MCF 10A (cell line): ENCODE data around the gene ADAM10. TPM values are rescaled to one million over a fixed set of nuclear protein-coding genes. Genes with fewer than 3 reads are reported as not detected.

Experiments used
- BruUV-seq: library from RNA; stranded (reverse); fragments of 400-500 nt; replicated peaks from 2 replicates; lab custom pipeline; 2021; lab: Mats Ljungman, UMichigan
- CTCF ChIA-PET: fragments of 300-600 bp; sonication (Branson Sonifier 250); formaldehyde crosslinking; extraction: SDS; loops from one replicate; lab custom pipeline; 2021; ENCODE audit warnings: antibody characterized with exemption, inconsistent platforms; lab: Yijun Ruan, JAX
- POLR2A ChIA-PET: fragments of 300-600, 350-650 bp; sonication (Branson Sonifier 250); formaldehyde crosslinking; extraction: SDS; loops from one replicate; lab custom pipeline; 2020; ENCODE audit warnings: antibody characterized with exemption, inconsistent platforms; lab: Yijun Ruan, JAX
- DNase-seq: peaks from one replicate; pipeline ENCODE4 v3.0.0-alpha.2; 2018; ENCODE audit not compliant: unreplicated experiment
- H3K27ac Mint-ChIP-seq: one replicate; pipeline ENCODE4 v1.8.0; 2022; ENCODE audit warnings: mild to moderate bottlenecking, low read depth, mixed read lengths; ENCODE audit not compliant: unreplicated experiment
- H3K27me3 Mint-ChIP-seq: one replicate; pipeline ENCODE4 v1.8.0; 2022; ENCODE audit warnings: mixed read lengths; ENCODE audit not compliant: insufficient read depth, unreplicated experiment
- H3K36me3 Mint-ChIP-seq: one replicate; pipeline ENCODE4 v1.8.0; 2022; ENCODE audit warnings: mild to moderate bottlenecking, moderate library complexity, mixed read lengths; ENCODE audit not compliant: insufficient read depth, unreplicated experiment
- H3K4me1 Mint-ChIP-seq: one replicate; pipeline ENCODE4 v1.8.0; 2022; ENCODE audit warnings: mixed read lengths; ENCODE audit not compliant: insufficient read depth, unreplicated experiment
- H3K4me3 Mint-ChIP-seq: one replicate; pipeline ENCODE4 v1.8.0; 2022; ENCODE audit warnings: mild to moderate bottlenecking, moderate library complexity, mixed read lengths; ENCODE audit not compliant: unreplicated experiment
- H3K9me3 Mint-ChIP-seq: one replicate; pipeline ENCODE4 v1.8.0; 2022; ENCODE audit warnings: mixed read lengths; ENCODE audit not compliant: unreplicated experiment
- CTCF ChIP-seq: fragments of 200-600 bp; IDR thresholded peaks from one replicate; pipeline ENCODE4 v1.8.0; 2022; ENCODE audit warnings: antibody characterized with exemption, mild to moderate bottlenecking; ENCODE audit not compliant: unreplicated experiment
- intact Hi-C: fragments of 100-400 bp; cut with micrococcal nuclease; formaldehyde crosslinking; loops from 2 replicates; pipeline ENCODE4 v1.14.1; 2022
- total RNA-seq: library from RNA; stranded (reverse); gene quantifications from 2 replicates; pipeline ENCODE4 v1.2.3, GENCODE V29; 2022

The ADAM10 gene
- total RNA-seq, 1 experiment from 2014 or later = 87.5 TPM

- no TSS peak for BruUV-seq
- ChIA-PET CTCF (interaction anchor here (0.6 to 2.1 kb wide), 5 partner anchors 10 to 575 kb away, joined by 3 to 15 read pairs (median 4); partner anchors contain the start of gene MINDY2), POLR2A (interaction anchor here (0.7 to 2.9 kb wide), 22 partner anchors 9 to 580 kb away, joined by 3 to 87 read pairs (median 4); partner anchors contain the start of genes ADAM10, MINDY2 and RNF111)
- Mint-ChIP-seq H3K4me1 (peaks cover 29% of the 10 kb centered on the region), H3K4me3 (peak overlapping the region; percentile 46), H3K27ac (peak overlapping the region; percentile 98), H3K9me3 (no peaks in the 10 kb centered on the region), H3K27me3 (no peaks in the 10 kb centered on the region), H3K36me3 (peaks cover 25% of the 10 kb centered on the region)
- TF ChIP-seq CTCF = no peak
- intact Hi-C loops = no loop called here
- peak; percentile 87 for DNase-seq
These were observed 44.4 kb upstream of the ADAM10 start for GRCh38 chr15:58793862-58794261.

DNA sequence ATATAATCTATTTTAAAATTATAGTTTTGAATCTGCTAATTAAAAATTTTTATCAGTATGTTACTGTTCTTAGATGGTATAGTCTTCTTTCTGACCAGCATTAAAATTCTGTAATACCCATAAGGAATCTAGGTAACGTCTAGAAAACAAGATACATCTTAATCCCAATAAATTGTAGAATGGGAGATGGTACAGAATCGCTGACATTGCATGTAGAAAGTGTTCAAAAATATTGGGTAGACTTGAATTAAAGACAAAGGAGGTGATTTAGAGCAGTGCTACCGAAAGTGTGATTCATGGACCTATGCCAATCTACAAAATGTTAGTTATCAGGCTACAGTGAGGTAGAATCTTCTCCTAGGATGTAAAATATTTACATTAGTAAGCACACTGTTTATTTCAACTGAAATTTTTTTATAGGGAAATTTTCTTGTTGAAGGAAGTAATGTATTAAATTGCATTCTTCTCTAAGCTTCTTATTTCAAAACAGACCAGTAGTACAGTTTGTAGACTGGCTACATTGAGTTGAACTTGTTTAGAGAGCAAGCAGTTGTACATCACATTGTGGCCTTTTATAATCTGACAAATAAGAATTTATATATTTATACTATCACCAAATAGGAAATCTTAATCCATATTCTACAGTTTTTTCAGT lies 38.7 kb upstream of the ADAM10 start:
- no TSS peak for BruUV-seq
- no peak for DNase-seq
- ChIA-PET CTCF (interaction anchor here (0.6 kb wide), 1 partner anchor 100 kb away, joined by 3 read pairs; no protein-coding TSS in a partner anchor), POLR2A (interaction anchor here (0.6 to 2.3 kb wide), 3 partner anchors 12 to 38 kb away, joined by 3 to 6 read pairs (median 3); partner anchors contain the start of genes ADAM10 and MINDY2)
- H3K4me3 Mint-ChIP-seq = no peak overlapping the region
- H3K4me1 Mint-ChIP-seq = peaks cover 6% of the 10 kb centered on the region
- peaks cover 14% of the 10 kb centered on the region for H3K36me3 Mint-ChIP-seq
- no peak for TF ChIP-seq CTCF
- H3K27me3 Mint-ChIP-seq = no peaks in the 10 kb centered on the region
- no peak overlapping the region for H3K27ac Mint-ChIP-seq
- intact Hi-C loops = no loop called here
- H3K9me3 Mint-ChIP-seq = no peaks in the 10 kb centered on the region

- BruUV-seq = no TSS peak
- no peak for TF ChIP-seq CTCF
- Mint-ChIP-seq H3K4me3 (no peak overlapping the region), H3K27me3 (no peaks in the 10 kb centered on the region), H3K27ac (no peak overlapping the region), H3K4me1 (no peaks in the 10 kb centered on the region), H3K36me3 (peaks cover 13% of the 10 kb centered on the region), H3K9me3 (no peaks in the 10 kb centered on the region)
- DNase-seq = no peak
- POLR2A ChIA-PET = interaction anchor here (0.9 kb wide), 1 partner anchor 15 kb away, joined by 4 read pairs; no protein-coding TSS in a partner anchor
- intact Hi-C loops = no loop called here
- CTCF ChIA-PET = interaction anchor here (0.6 to 0.8 kb wide), 2 partner anchors 8 to 44 kb away, joined by 3 read pairs; no protein-coding TSS in a partner anchor
These were observed 35.8 kb upstream of the ADAM10 start for GRCh38 chr15:58785355-58785754.

- H3K36me3 Mint-ChIP-seq = peaks cover 11% of the 10 kb centered on the region
- TF ChIP-seq CTCF = no peak
- intact Hi-C loops = loop anchor here (10.0 kb wide), 1 partner anchor 85 kb away; no protein-coding TSS in a partner anchor
- H3K4me1 Mint-ChIP-seq = no peaks in the 10 kb centered on the region
- BruUV-seq = no TSS peak
- DNase-seq = no peak
- ChIA-PET POLR2A (interaction anchor here (1.1 kb wide), 1 partner anchor 12 kb away, joined by 3 read pairs; no protein-coding TSS in a partner anchor), CTCF (interaction anchor here (1.0 kb wide), 1 partner anchor 9 kb away, joined by 5 read pairs; the partner anchor contains the start of gene MINDY2)
- no peak overlapping the region for H3K4me3 Mint-ChIP-seq
- no peaks in the 10 kb centered on the region for H3K27me3 Mint-ChIP-seq
- no peak overlapping the region for H3K27ac Mint-ChIP-seq
- H3K9me3 Mint-ChIP-seq = no peaks in the 10 kb centered on the region
These were observed 30.0 kb upstream of the ADAM10 start for GRCh38 chr15:58779554-58779953.
